ENCODE data around the gene TBL1X. TPM values are rescaled to one million over a fixed set of nuclear protein-coding genes. Genes with fewer than 3 reads are reported as not detected.
"Not testable (repeated sequence)": the region's sequence is repeated elsewhere in the genome, so short reads cannot be mapped to it uniquely, and the experiment has no call there.

Gene TBL1X
- total RNA-seq, 4 donors from 2014 or later, result 27.7 to 49.1 (median 39.6) TPM

DNA sequence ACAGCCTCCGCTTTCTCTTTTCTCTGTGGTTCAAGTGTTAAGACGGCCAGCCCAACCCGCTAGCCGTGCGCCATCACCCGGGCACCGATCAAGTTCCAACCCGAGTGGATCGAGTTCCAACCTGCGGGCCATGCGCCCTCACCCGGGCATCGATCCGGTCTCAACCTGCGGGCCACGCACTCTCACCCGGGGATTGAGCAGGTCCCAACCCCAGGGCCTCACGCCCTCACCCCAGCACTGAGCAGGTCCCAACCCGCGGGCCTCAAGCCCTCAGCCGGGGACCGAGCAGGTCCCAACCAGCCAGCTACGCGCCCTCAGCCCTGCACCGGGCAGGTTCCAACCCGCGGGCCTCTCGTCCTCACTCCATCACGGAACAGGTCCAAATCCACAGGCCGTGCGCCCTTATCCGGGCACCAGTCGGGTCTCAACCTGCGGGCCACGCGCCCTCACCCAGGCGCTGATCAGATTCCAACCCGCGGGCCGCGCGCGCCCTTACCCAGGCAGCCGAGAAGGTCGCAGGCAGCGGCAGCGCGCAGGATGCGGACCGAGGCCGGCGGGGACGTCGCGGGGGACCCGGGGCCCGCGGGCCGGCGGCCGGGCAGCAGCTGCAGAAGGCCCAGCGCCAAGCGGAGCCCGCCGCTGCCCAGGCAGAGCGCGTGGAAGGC is 300.3 kb downstream of the TBL1X start:
- H3K27ac ChIP-seq, result no peak overlapping the region
- H3K4me3 ChIP-seq, result no peak overlapping the region
- peaks cover 14% of the 10 kb centered on the region for H3K27me3 ChIP-seq
- no peaks in the 10 kb centered on the region for H3K36me3 ChIP-seq
- TF ChIP-seq EP300 (IDR thresholded peaks at IDR 0.05) (no peak), POLR2A (IDR thresholded peaks at IDR 0.05) (no peak)
- TF ChIP-seq, protein P1, sequence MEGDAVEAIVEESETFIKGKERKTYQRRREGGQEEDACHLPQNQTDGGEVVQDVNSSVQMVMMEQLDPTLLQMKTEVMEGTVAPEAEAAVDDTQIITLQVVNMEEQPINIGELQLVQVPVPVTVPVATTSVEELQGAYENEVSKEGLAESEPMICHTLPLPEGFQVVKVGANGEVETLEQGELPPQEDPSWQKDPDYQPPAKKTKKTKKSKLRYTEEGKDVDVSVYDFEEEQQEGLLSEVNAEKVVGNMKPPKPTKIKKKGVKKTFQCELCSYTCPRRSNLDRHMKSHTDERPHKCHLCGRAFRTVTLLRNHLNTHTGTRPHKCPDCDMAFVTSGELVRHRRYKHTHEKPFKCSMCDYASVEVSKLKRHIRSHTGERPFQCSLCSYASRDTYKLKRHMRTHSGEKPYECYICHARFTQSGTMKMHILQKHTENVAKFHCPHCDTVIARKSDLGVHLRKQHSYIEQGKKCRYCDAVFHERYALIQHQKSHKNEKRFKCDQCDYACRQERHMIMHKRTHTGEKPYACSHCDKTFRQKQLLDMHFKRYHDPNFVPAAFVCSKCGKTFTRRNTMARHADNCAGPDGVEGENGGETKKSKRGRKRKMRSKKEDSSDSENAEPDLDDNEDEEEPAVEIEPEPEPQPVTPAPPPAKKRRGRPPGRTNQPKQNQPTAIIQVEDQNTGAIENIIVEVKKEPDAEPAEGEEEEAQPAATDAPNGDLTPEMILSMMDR (IDR thresholded peaks at IDR 0.05), result no peak
- WGBS, 2 donors (ENCODE audit: low coverage in 1 of 2), result 44% methylated on average over 8 of the region's 67 CpGs; no CpG with 5 or more reads in 1 of the 2 donors
- no peaks in the 10 kb centered on the region for H3K9me3 ChIP-seq
- no peaks in the 10 kb centered on the region for H3K4me1 ChIP-seq
- peak; percentile 28 for ATAC-seq

DNA sequence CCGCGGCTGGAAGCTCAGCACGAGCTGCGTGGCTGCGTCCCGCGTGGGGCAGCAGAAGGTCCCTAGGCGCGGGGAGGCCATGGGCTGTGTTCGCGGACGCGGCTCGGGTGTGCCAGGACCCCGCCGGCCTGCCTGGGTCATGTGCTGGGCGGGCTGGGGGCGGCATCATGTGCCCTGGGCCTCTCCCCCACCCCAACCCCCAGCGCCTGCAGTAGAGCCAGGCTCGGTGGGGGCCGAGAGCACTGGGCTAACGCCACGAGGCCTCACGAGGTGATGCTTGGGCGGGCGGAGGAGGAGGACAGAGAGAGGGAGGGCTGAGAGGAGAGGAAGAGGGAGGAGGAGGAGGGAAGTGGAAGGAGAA is 300.9 kb downstream of the TBL1X start, which contains the start of gene GPR143:
Gene GPR143 (minus strand): TSS at position 111 of the 361 bp plus-strand sequence. CDS start 30 bp downstream, at position 81.
- Histone ChIP-seq H3K27ac (no peak within 1 kb of the TSS), H3K36me3 (no peaks in the 10 kb centered on the region), H3K4me3 (no peak within 1 kb of the TSS), H3K4me1 (no peaks in the 10 kb centered on the region), H3K27me3 (peaks cover 14% of the 10 kb centered on the region), H3K9me3 (no peaks in the 10 kb centered on the region)
- ATAC-seq, result no peak
- TF ChIP-seq POLR2AphosphoS5 (IDR thresholded peaks at IDR 0.05) (no peak), POLR2A (IDR thresholded peaks at IDR 0.05) (no peak), EP300 (IDR thresholded peaks at IDR 0.05) (no peak)
- TF ChIP-seq, protein P1 (IDR thresholded peaks at IDR 0.05), result no peak
- WGBS, 2 donors (ENCODE audit: low coverage in 1 of 2), result 33 to 60% methylated on average over 1 of the region's 26 CpGs

DNA sequence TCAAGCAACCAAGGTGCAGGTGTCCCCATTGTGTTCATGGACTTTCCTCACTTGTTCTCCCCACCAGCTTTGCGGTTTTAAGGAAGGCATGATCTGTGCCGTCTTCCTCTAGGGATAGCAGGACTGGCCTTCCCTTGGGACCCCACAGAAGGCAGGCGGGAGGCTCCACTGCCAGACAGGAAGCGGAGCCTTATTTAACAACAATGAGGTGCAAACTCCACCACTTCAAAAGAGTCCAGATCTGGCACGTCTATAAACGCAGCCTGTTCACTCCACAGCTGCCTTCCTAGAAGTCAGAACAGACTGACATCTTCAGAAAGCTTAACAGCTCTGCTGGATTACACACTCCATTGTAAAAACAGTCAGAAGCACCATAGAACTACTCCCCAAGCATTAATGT is 302.5 kb downstream of the TBL1X start:
- no peak for ATAC-seq
- 73% methylated on average over 3 of the region's 6 CpGs; no CpG with 5 or more reads in 1 of the 2 donors for WGBS, 2 donors (ENCODE audit: low coverage in 1 of 2)

DNA sequence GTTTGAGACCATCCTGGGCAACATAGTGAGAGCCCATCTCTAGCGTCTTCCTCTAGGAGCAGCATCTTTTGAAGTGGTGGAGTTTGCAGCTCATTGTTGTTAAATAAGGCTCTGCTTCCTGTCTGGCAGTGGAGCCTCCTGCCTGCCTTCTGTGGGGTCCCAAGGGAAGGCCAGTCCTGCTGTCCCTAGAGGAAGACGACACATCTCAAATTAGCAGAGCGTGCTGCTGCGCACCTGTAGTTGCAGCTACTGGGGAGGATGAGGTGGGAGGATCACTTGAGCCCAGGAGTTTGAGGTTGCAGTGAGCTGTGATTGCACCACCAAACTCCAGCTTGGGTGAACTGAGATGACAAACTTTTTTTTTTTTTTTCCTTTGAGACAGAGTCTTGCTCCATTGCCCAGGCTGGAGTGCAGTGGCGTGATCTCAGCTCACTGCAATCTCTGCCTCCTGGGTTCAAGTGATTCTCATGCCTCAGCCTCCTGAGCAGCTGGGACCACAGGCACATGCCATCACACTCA is 303.5 kb downstream of the TBL1X start:
- H3K27me3 ChIP-seq, result peaks cover 14% of the 10 kb centered on the region
- not testable (repeated sequence) for H3K27ac ChIP-seq, H3K4me3 ChIP-seq, ATAC-seq, H3K9me3 ChIP-seq, H3K36me3 ChIP-seq, H3K4me1 ChIP-seq
- 72 to 80% methylated on average over 2 to 3 of the region's 5 CpGs for WGBS, 2 donors (ENCODE audit: low coverage in 1 of 2)

More for the DNA sequence above, 302.5 kb downstream of the TBL1X start:
- TF ChIP-seq EP300 (IDR thresholded peaks at IDR 0.05) (no peak), POLR2A (IDR thresholded peaks at IDR 0.05) (no peak), POLR2AphosphoS5 (IDR thresholded peaks at IDR 0.05) (no peak)
- TF ChIP-seq, protein P1 (IDR thresholded peaks at IDR 0.05), result no peak
- H3K36me3 ChIP-seq, result no peaks in the 10 kb centered on the region
- H3K4me3 ChIP-seq, result no peak overlapping the region
- H3K27me3 ChIP-seq, result peaks cover 14% of the 10 kb centered on the region
- no peaks in the 10 kb centered on the region for H3K9me3 ChIP-seq
- H3K4me1 ChIP-seq, result no peaks in the 10 kb centered on the region
- H3K27ac ChIP-seq, result no peak overlapping the region

DNA sequence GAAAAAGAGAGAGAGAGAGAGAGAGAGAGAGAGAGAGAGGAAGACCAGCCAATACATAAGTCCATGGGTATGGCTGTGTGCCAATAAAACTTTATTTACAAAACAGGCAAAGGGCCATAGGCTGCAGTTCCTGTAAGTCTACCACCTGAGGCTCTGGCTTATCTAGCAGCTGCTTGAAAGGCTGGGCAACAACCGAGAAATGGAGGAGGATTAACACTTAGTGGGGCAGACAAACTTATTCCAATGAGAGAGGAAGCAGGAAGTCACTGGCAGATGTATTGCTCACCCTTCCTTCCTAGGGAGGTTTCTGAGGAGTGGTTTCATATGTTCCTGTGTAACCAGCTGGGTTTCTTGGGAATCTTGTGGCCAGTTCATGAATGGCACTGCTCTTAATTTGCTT is 305.5 kb downstream of the TBL1X start:
- H3K27me3 ChIP-seq, result peaks cover 6% of the 10 kb centered on the region
- no peak overlapping the region for H3K27ac ChIP-seq
- ATAC-seq, result no peak
- no peak for TF ChIP-seq EP300 (IDR thresholded peaks at IDR 0.05)
- no peak for TF ChIP-seq POLR2A (IDR thresholded peaks at IDR 0.05)
- TF ChIP-seq POLR2AphosphoS5 (IDR thresholded peaks at IDR 0.05), result no peak
- TF ChIP-seq, protein P1 (IDR thresholded peaks at IDR 0.05), result no peak
- H3K4me1 ChIP-seq, result no peaks in the 10 kb centered on the region
- H3K4me3 ChIP-seq, result no peak overlapping the region
- no CpG with 5 or more reads among the region's 1 CpG for WGBS, 2 donors (ENCODE audit: low coverage in 1 of 2)
- no peaks in the 10 kb centered on the region for H3K36me3 ChIP-seq
- H3K9me3 ChIP-seq, result no peaks in the 10 kb centered on the region
